ENCODE data around the gene ARNT2. TPM values are rescaled to one million over a fixed set of nuclear protein-coding genes. Genes with fewer than 3 reads are reported as not detected.
A peak's percentile ranks its signal among the peaks of the same experiment; 100 is the strongest.

ARNT2 gene
- total RNA-seq, 2 donors from 2014 or later = 9.1 to 43.7 TPM

DNA sequence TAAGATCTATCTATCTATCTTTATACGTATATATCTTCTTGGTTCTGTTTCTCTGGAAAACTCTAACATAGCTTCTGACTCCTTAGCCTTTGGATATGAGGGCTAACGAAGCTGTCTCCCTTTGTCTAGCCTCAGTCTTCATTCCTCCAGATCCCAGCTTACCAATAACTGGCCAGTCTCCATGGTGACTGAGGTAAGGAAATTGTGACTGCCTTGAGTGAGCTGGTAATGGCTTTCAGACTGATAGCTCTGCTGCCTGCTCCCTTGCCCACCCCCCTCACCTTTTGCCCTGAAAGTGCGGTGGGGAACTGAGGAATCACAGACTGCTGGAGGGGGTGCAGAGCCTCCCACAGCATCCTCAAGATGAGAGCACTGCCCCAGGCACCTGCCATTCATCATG is 225.2 kb downstream of the ARNT2 start:
- intact Hi-C loops (cut with DNase I) = no loop called here
- Histone ChIP-seq H3K4me1 (replicated peaks) (no peaks in the 10 kb centered on the region), H3K27ac (no peak overlapping the region), H3K36me3 (no peaks in the 10 kb centered on the region), H3K9me3 (no peaks in the 10 kb centered on the region), H3K4me3 (no peak overlapping the region), H3K27me3 (replicated peaks; ENCODE audit: insufficient read depth) (no peaks in the 10 kb centered on the region)
- no peak for DNase-seq (ENCODE audit: low spot score)
- 93% methylated on average over 3 of the region's 3 CpGs for WGBS
- no peak for TF ChIP-seq POLR2AphosphoS5 (IDR thresholded peaks at IDR 0.05)
- TF ChIP-seq, protein P1, sequence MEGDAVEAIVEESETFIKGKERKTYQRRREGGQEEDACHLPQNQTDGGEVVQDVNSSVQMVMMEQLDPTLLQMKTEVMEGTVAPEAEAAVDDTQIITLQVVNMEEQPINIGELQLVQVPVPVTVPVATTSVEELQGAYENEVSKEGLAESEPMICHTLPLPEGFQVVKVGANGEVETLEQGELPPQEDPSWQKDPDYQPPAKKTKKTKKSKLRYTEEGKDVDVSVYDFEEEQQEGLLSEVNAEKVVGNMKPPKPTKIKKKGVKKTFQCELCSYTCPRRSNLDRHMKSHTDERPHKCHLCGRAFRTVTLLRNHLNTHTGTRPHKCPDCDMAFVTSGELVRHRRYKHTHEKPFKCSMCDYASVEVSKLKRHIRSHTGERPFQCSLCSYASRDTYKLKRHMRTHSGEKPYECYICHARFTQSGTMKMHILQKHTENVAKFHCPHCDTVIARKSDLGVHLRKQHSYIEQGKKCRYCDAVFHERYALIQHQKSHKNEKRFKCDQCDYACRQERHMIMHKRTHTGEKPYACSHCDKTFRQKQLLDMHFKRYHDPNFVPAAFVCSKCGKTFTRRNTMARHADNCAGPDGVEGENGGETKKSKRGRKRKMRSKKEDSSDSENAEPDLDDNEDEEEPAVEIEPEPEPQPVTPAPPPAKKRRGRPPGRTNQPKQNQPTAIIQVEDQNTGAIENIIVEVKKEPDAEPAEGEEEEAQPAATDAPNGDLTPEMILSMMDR (IDR thresholded peaks at IDR 0.05) = no peak
- no peak for TF ChIP-seq POLR2A (IDR thresholded peaks at IDR 0.05)

DNA sequence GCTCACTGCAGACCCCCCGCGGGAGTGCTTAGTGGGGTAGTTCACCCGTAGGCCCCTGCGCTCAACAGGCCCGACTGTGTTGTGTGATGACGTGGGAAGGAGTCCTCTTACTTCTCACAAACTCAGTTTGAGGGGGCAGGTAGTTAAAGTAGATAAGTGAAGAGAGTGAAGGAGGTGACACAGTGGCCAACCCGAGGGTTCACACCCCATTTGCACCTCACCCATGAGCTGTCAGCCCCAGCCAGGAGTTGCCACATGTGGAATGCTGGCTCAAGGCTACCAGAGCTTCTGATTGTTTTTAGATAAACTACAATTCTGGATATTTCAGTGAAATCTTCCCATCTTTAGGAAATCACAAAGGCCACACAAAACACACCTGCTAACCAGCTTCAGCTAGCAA is 226.8 kb downstream of the ARNT2 start:
- Histone ChIP-seq H3K4me3 (no peak overlapping the region), H3K9me3 (no peaks in the 10 kb centered on the region), H3K4me1 (replicated peaks) (no peaks in the 10 kb centered on the region), H3K36me3 (no peaks in the 10 kb centered on the region), H3K27me3 (replicated peaks; ENCODE audit: insufficient read depth) (no peaks in the 10 kb centered on the region), H3K27ac (no peak overlapping the region)
- 90% methylated on average over 7 of the region's 7 CpGs for WGBS
- intact Hi-C loops (cut with DNase I) = no loop called here
- no peak for TF ChIP-seq POLR2A (IDR thresholded peaks at IDR 0.05)
- no peak for TF ChIP-seq POLR2AphosphoS5 (IDR thresholded peaks at IDR 0.05)
- DNase-seq (ENCODE audit: low spot score) = no peak

DNA sequence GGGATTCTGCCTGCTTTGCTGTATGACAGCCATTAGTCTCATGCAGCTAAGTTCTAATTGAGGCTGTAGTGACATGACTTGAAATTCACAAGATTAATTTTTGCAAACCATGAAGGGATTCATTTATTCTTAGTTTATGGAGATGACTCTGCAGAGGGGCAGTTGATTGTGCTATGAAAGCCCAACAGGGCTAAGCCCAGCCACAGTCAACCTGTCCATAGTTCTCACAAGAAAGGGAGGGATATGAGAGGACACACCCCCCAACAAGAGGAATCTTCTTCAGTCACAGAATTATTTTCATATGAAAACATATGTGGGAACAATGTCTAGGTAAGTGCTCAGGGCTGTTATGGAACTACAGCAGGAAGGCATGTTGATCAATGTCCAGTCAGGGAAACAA is 229.0 kb downstream of the ARNT2 start:
- no peaks in the 10 kb centered on the region for H3K36me3 ChIP-seq
- no peaks in the 10 kb centered on the region for H3K27me3 ChIP-seq (replicated peaks; ENCODE audit: insufficient read depth)
- H3K27ac ChIP-seq = no peak overlapping the region
- TF ChIP-seq, protein P1 (IDR thresholded peaks at IDR 0.05) = no peak
- no peak for TF ChIP-seq POLR2AphosphoS5 (IDR thresholded peaks at IDR 0.05)
- TF ChIP-seq POLR2A (IDR thresholded peaks at IDR 0.05) = no peak
- no peaks in the 10 kb centered on the region for H3K9me3 ChIP-seq
- no peak overlapping the region for H3K4me3 ChIP-seq
- no peak for DNase-seq (ENCODE audit: low spot score)
- intact Hi-C loops (cut with DNase I) = no loop called here
- H3K4me1 ChIP-seq (replicated peaks) = no peaks in the 10 kb centered on the region

DNA sequence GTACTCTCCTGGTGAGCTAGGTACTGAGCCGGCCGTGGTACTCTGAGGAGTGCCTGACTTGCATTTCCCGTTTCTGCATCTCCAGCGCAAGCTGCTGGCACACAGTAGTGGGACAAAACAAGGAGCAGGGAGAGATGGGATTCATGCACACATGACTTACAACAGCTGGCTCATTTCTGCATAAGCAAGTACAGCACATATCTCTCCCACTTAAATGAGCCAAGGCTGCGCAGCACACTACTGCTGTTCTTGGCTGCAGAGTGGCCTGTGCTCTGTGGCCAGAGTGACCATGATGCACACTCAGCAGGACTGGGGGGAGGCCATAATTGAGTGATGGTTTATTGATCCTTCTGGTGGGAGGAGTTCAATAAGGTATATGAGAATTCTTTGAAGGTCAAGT is 231.8 kb downstream of the ARNT2 start:
- no peak overlapping the region for H3K27ac ChIP-seq
- TF ChIP-seq, protein P1 (IDR thresholded peaks at IDR 0.05) = no peak
- no peak for TF ChIP-seq POLR2AphosphoS5 (IDR thresholded peaks at IDR 0.05)
- TF ChIP-seq POLR2A (IDR thresholded peaks at IDR 0.05) = no peak
- DNase-seq (ENCODE audit: low spot score) = no peak
- no peaks in the 10 kb centered on the region for H3K36me3 ChIP-seq
- H3K4me1 ChIP-seq (replicated peaks) = no peaks in the 10 kb centered on the region
- H3K9me3 ChIP-seq = no peaks in the 10 kb centered on the region
- H3K27me3 ChIP-seq (replicated peaks; ENCODE audit: insufficient read depth) = no peaks in the 10 kb centered on the region
- intact Hi-C loops (cut with DNase I) = no loop called here
- H3K4me3 ChIP-seq = no peak overlapping the region
- WGBS = 76% methylated on average over 5 of the region's 5 CpGs

DNA sequence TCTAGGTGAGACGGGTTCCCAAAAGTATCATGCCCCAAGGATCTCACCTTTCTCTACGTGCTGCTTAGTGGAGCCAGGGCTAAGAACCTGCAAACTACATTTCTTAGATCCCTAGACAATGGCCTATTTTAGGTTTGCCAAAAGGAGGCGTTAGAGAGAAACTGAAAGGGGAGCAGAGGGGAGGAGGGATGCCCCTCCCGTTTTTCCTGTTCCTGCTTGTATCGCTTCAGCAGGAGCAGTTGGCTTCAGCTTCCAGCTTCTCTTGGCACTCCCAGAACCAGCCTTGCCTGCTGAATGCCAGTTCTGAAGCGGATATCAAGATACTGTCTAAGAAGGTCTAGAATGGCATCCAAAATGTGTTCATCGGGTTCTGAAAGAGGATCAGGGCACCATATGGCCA is 232.5 kb downstream of the ARNT2 start:
- no peaks in the 10 kb centered on the region for H3K4me1 ChIP-seq (replicated peaks)
- intact Hi-C loops (cut with DNase I) = no loop called here
- DNase-seq (ENCODE audit: low spot score) = peak; percentile 53
- no peak overlapping the region for H3K27ac ChIP-seq
- peak; percentile 41 for TF ChIP-seq POLR2AphosphoS5 (IDR thresholded peaks at IDR 0.05)
- TF ChIP-seq POLR2A (IDR thresholded peaks at IDR 0.05) = no peak
- H3K36me3 ChIP-seq = no peaks in the 10 kb centered on the region
- WGBS = 38% methylated on average over 7 of the region's 7 CpGs
- no peaks in the 10 kb centered on the region for H3K27me3 ChIP-seq (replicated peaks; ENCODE audit: insufficient read depth)
- no peak overlapping the region for H3K4me3 ChIP-seq
- H3K9me3 ChIP-seq = no peaks in the 10 kb centered on the region

DNA sequence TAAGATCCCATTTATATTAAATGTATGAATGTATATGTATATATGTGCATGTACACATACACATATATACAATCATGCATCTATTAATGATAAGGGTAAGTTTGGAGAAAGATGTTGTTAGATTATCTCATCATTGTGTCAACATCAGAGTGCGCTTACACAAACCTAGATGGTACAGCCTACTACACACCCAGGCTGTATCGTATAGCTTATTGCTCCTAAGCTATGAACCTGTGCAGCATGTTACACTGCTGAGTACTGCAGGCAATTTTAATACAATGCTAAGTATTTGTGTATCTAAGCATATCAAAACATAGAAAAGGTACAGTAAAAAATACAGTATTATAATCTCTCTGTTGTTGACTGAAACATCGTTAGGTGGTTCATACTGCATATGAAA is 233.6 kb downstream of the ARNT2 start:
- 61% methylated on average over 3 of the region's 3 CpGs for WGBS
- DNase-seq (ENCODE audit: low spot score) = no peak
- TF ChIP-seq, protein P1 (IDR thresholded peaks at IDR 0.05) = no peak
- TF ChIP-seq POLR2AphosphoS5 (IDR thresholded peaks at IDR 0.05) (no peak), POLR2A (IDR thresholded peaks at IDR 0.05) (no peak)
- intact Hi-C loops (cut with DNase I) = no loop called here
- Histone ChIP-seq H3K4me3 (no peak overlapping the region), H3K27me3 (replicated peaks; ENCODE audit: insufficient read depth) (no peaks in the 10 kb centered on the region), H3K36me3 (no peaks in the 10 kb centered on the region), H3K27ac (no peak overlapping the region), H3K9me3 (no peaks in the 10 kb centered on the region), H3K4me1 (replicated peaks) (no peaks in the 10 kb centered on the region)
